Astrocyte (in vitro differentiated cells and primary cell): Measurements from ENCODE around the gene ITGA2. TPM values are rescaled to one million over a fixed set of nuclear protein-coding genes. Genes with fewer than 3 reads are reported as not detected.

Experiments used
- DNase-seq: peaks from one replicate; pipeline ENCODE4 v3.0.0-alpha.2; 2010; ENCODE audit warnings: low read depth
- FAIRE-seq: peaks from 2 replicates; lab custom pipeline; 2011; peaks lifted over from hg19 to GRCh38; lab: Jason Lieb, UNC
- H2AFZ ChIP-seq: 2 replicates; pipeline ENCODE4 v1.6.0; 2012; ENCODE audit warnings: low read depth, low read length, inconsistent platforms
- H3K27ac ChIP-seq: 2 replicates; pipeline ENCODE4 v1.5.1; 2011; ENCODE audit warnings: low read depth, low read length, inconsistent platforms
- H3K27me3 ChIP-seq: 2 replicates; pipeline ENCODE4 v1.6.0; 2011; ENCODE audit warnings: low read length, inconsistent platforms; ENCODE audit not compliant: insufficient read depth
- H3K36me3 ChIP-seq: 2 replicates; pipeline ENCODE4 v1.5.1; 2011; ENCODE audit warnings: low read length, inconsistent platforms; ENCODE audit not compliant: insufficient read depth
- H3K4me1 ChIP-seq: 2 replicates; pipeline ENCODE4 v1.5.1; 2011; ENCODE audit warnings: low read length, inconsistent platforms; ENCODE audit not compliant: insufficient read depth
- H3K4me2 ChIP-seq: 2 replicates; pipeline ENCODE4 v1.6.0; 2012; ENCODE audit warnings: low read length, inconsistent platforms
- H3K4me3 ChIP-seq: 2 replicates; pipeline ENCODE4 v1.5.1; 2011; ENCODE audit warnings: low read depth, mild to moderate bottlenecking, low read length, inconsistent platforms; ENCODE audit not compliant: insufficient read depth
- H3K79me2 ChIP-seq: 2 replicates; pipeline ENCODE4 v1.6.0; 2012; ENCODE audit warnings: mild to moderate bottlenecking, low read length, inconsistent platforms; ENCODE audit not compliant: insufficient read depth
- H3K9ac ChIP-seq: 2 replicates; pipeline ENCODE4 v1.6.0; 2012; ENCODE audit warnings: mild to moderate bottlenecking, low read length, inconsistent platforms
- H3K9me3 ChIP-seq: 2 replicates; pipeline ENCODE4 v1.5.1; 2012; ENCODE audit warnings: low read depth, mild to moderate bottlenecking, low read length, inconsistent platforms; ENCODE audit not compliant: insufficient read depth
- H4K20me1 ChIP-seq: 2 replicates; pipeline ENCODE4 v1.6.0; 2012; ENCODE audit warnings: low read length, inconsistent platforms; ENCODE audit not compliant: insufficient read depth
- H3K27ac Mint-ChIP-seq: one replicate; pipeline ENCODE4 v1.8.0; 2021; ENCODE audit warnings: mild to moderate bottlenecking, mixed read lengths; ENCODE audit not compliant: unreplicated experiment
- H3K27me3 Mint-ChIP-seq: one replicate; pipeline ENCODE4 v1.8.0; 2021; ENCODE audit warnings: low read depth, mixed read lengths; ENCODE audit not compliant: unreplicated experiment
- H3K36me3 Mint-ChIP-seq: one replicate; pipeline ENCODE4 v1.8.0; 2021; ENCODE audit warnings: low read depth, mixed read lengths; ENCODE audit not compliant: unreplicated experiment
- H3K4me1 Mint-ChIP-seq: one replicate; pipeline ENCODE4 v1.8.0; 2021; ENCODE audit warnings: low read depth, mixed read lengths; ENCODE audit not compliant: unreplicated experiment
- H3K4me3 Mint-ChIP-seq: one replicate; pipeline ENCODE4 v1.8.0; 2021; ENCODE audit warnings: mild to moderate bottlenecking, moderate library complexity, mixed read lengths; ENCODE audit not compliant: unreplicated experiment
- H3K9me3 Mint-ChIP-seq: one replicate; pipeline ENCODE4 v1.8.0; 2021; ENCODE audit warnings: mild to moderate bottlenecking, mixed read lengths; ENCODE audit not compliant: unreplicated experiment
- EZH2 ChIP-seq: IDR thresholded peaks from 2 replicates; pipeline ENCODE4 v1.6.1; 2012; ENCODE audit warnings: mild to moderate bottlenecking, low read length, inconsistent platforms; ENCODE audit not compliant: insufficient read depth
- total RNA-seq: library from RNA; stranded (reverse); gene quantifications from 2 replicates; pipeline ENCODE4 v1.2.1, GENCODE V29; 2021
- TF ChIP-seq, protein P1 (sequence below): IDR thresholded peaks from 2 replicates; pipeline ENCODE4 v1.5.1; 2011; ENCODE audit warnings: low read depth, mild to moderate bottlenecking, inconsistent platforms, low read length, moderate library complexity; ENCODE audit not compliant: insufficient read depth

ITGA2 gene
- total RNA-seq, 1 donor from 2014 or later, result 35.9 TPM

GRCh38 chr5:53095217-53095616 is 106.1 kb downstream of the ITGA2 start:
- Histone ChIP-seq H3K79me2 (no peaks in the 10 kb centered on the region), H3K9me3 (no peaks in the 10 kb centered on the region), H4K20me1 (no peaks in the 10 kb centered on the region), H3K4me2 (no peak overlapping the region), H3K4me3 (no peak overlapping the region), H2AFZ (no peak overlapping the region), H3K36me3 (peaks cover 32% of the 10 kb centered on the region), H3K9ac (no peak overlapping the region), H3K27ac (no peak overlapping the region), H3K4me1 (peaks cover 6% of the 10 kb centered on the region), H3K27me3 (no peaks in the 10 kb centered on the region)
- peaks cover 30% of the 10 kb centered on the region for H3K4me1 Mint-ChIP-seq
- H3K27me3 Mint-ChIP-seq, result no peaks in the 10 kb centered on the region
- H3K27ac Mint-ChIP-seq, result no peak overlapping the region
- no peaks in the 10 kb centered on the region for H3K9me3 Mint-ChIP-seq
- H3K36me3 Mint-ChIP-seq, result peaks cover 2% of the 10 kb centered on the region
- FAIRE-seq (no peak), DNase-seq (no peak)
- TF ChIP-seq EZH2, result no peak
- TF ChIP-seq, protein P1, sequence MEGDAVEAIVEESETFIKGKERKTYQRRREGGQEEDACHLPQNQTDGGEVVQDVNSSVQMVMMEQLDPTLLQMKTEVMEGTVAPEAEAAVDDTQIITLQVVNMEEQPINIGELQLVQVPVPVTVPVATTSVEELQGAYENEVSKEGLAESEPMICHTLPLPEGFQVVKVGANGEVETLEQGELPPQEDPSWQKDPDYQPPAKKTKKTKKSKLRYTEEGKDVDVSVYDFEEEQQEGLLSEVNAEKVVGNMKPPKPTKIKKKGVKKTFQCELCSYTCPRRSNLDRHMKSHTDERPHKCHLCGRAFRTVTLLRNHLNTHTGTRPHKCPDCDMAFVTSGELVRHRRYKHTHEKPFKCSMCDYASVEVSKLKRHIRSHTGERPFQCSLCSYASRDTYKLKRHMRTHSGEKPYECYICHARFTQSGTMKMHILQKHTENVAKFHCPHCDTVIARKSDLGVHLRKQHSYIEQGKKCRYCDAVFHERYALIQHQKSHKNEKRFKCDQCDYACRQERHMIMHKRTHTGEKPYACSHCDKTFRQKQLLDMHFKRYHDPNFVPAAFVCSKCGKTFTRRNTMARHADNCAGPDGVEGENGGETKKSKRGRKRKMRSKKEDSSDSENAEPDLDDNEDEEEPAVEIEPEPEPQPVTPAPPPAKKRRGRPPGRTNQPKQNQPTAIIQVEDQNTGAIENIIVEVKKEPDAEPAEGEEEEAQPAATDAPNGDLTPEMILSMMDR, result no peak
- H3K4me3 Mint-ChIP-seq, result no peak overlapping the region

DNA sequence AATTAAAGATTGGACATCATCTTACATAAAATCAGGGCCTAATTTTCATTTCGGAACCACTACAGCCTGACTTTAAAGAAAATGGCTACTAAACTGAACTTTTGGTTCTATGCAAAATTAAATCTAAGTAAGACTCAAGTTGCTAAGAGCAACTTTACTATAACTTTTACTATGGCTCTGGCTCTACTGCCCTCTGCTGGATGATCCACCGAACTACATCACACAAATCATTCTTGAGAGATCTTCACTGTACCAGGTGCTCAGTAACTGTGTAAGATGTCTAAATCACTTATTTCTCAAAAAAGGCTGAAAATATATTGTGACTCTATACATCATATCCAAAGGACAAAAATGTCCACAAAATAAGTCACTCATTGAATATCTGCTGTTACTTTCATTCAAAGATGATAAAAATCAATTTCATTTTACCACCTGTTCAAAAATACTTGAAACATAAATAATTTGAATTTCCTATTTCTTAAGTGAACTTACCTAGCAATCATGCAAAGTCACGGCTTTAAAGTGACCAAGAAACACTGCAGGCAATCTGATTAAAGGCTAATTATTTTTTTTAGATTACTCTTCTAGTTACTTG is 106.9 kb downstream of the ITGA2 start:
- Mint-ChIP-seq H3K27me3 (no peaks in the 10 kb centered on the region), H3K36me3 (peaks cover 2% of the 10 kb centered on the region), H3K27ac (no peak overlapping the region), H3K4me1 (peaks cover 32% of the 10 kb centered on the region), H3K4me3 (no peak overlapping the region), H3K9me3 (no peaks in the 10 kb centered on the region)
- Histone ChIP-seq H3K79me2 (no peaks in the 10 kb centered on the region), H3K4me3 (no peak overlapping the region), H3K36me3 (peaks cover 32% of the 10 kb centered on the region), H2AFZ (no peak overlapping the region), H3K9me3 (no peaks in the 10 kb centered on the region), H3K4me2 (no peak overlapping the region), H4K20me1 (no peaks in the 10 kb centered on the region), H3K9ac (no peak overlapping the region), H3K27ac (no peak overlapping the region), H3K4me1 (peaks cover 5% of the 10 kb centered on the region), H3K27me3 (no peaks in the 10 kb centered on the region)
- TF ChIP-seq, protein P1, result peak; percentile 95
- no peak for TF ChIP-seq EZH2
- DNase-seq (no peak), FAIRE-seq (peak; percentile 97)

DNA sequence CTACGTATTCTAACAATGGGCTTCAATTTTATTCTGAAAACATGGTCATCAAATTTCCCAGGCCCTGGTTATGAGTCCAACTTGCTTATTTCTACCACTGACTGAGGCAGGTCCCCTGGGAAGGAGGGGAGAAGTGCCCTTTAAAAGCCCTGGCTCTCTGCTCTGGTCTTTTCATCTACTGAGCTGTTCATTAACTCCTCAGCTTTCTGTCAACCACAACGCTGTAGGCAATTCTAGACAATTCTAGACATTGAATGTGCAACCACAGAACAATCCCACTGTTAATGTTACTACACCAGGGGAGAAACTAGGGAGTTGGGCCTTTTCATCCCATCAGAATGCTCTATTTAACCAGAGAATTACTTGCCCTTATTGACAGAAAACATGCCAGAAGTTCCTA is 110.4 kb downstream of the ITGA2 start:
- peaks cover 9% of the 10 kb centered on the region for H3K36me3 Mint-ChIP-seq
- Histone ChIP-seq H3K4me2 (no peak overlapping the region), H3K9me3 (no peaks in the 10 kb centered on the region), H3K4me3 (no peak overlapping the region), H3K4me1 (no peaks in the 10 kb centered on the region), H3K27ac (no peak overlapping the region), H3K36me3 (peaks cover 30% of the 10 kb centered on the region), H2AFZ (no peak overlapping the region), H3K79me2 (no peaks in the 10 kb centered on the region), H4K20me1 (no peaks in the 10 kb centered on the region), H3K27me3 (no peaks in the 10 kb centered on the region), H3K9ac (no peak overlapping the region)
- no peak for DNase-seq
- H3K4me1 Mint-ChIP-seq, result peaks cover 27% of the 10 kb centered on the region
- no peaks in the 10 kb centered on the region for H3K27me3 Mint-ChIP-seq
- no peak for FAIRE-seq
- H3K9me3 Mint-ChIP-seq, result no peaks in the 10 kb centered on the region
- no peak for TF ChIP-seq EZH2
- TF ChIP-seq, protein P1, result no peak
- peak overlapping the region; percentile 56 for H3K27ac Mint-ChIP-seq
- H3K4me3 Mint-ChIP-seq, result peak overlapping the region; percentile 17
